HG02588 (cell line): ENCODE data around the gene SLC39A7.
A peak's percentile ranks its signal among the peaks of the same experiment; 100 is the strongest.

Experiments used
- ATAC-seq: cut with Tn5 transposase; IDR thresholded peaks from one replicate; pipeline ENCODE4 v1.9.1; 2021; ENCODE audit warnings: mild to moderate bottlenecking, moderate library complexity; ENCODE audit not compliant: unreplicated experiment

Gene SLC39A7

DNA sequence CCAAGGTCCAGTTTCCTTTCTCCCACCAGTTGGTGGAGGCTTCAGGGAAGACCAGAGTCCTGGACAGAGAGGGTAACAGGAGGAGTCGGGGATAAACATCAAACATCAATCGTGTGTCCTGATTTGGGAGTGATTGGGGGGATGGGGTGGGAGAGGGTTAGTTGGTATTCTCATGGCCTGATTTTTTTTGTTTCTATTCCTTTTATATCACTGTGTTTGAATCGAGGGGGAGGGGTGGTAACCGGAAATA lies 3.4 kb downstream of the SLC39A7 start:
- no peak for ATAC-seq

GRCh38 chr6:33204415-33205190 lies 3.9 kb downstream of the SLC39A7 start, which contains the start of gene HSD17B8:
HSD17B8 (plus strand) TSS chr6:33204655; CDS start chr6:33204669, 14 bp downstream.
- ATAC-seq = peak; percentile 50

DNA sequence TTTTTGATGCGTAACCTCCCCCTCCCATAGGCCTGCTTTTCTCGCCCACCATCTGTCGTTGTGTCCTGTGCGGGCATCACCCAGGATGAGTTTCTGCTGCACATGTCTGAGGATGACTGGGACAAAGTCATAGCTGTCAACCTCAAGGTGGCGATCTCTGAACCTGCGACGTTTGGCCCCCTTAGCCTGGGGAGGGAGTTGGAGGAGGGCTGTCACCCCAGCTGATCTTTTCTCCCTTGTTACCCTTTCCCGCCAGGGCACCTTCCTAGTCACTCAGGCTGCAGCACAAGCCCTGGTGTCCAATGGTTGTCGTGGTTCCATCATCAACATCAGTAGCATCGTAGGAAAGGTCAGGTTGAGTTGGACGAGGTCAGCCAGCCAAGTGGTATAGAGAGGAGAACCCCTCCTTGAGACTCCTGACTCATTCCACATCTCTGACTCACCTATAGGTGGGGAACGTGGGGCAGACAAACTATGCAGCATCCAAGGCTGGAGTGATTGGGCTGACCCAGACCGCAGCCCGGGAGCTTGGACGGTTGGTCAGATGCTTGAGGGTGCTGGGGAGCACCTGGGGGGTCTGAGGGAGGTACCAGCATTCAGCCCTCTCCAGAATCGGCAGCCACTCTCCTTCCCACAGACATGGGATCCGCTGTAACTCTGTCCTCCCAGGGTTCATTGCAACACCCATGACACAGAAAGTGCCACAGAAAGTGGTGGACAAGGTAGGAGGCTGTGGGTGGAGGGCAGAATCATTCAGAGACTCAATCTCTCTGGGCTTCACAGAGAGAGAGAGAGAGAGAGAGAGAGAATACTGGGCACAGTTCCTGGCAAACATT lies 4.7 kb downstream of the SLC39A7 start:
- no peak for ATAC-seq

DNA sequence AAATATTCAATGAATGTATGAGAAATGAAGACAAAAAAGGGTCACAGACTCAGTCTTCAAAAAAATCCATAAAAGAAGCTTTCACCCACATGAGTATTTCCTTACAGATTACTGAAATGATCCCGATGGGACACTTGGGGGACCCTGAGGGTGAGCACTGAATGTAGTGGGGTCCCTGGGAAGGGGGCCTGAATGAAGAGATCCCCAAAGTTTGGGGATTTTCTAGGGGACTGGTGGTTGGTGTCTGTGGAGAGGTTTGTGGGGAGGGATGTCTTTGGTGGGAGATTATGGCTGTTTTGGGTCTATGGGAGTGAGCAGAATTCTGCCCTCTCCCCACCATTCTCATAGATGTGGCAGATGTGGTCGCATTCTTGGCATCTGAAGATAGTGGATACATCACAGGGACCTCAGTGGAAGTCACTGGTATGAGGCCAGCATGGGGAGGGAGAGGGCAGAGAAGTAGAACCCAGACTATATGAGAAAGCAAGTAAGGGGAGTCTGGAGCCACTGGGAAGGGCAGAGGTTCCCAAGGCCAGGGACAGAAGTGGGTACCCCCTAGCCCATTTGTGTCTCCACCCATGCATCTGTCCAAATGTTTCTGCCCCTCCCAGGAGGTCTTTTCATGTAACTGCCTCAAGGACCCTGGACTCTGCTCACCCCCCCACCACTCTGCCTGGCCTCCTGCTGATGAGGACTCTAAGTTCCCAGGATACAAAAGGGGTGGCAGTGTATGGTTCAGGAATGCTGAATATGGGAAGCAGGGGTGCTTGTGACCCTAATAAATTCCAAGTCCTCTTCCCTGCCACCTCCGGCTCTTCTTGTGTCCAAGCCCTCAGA lies 5.6 kb downstream of the SLC39A7 start:
- no peak for ATAC-seq

- ATAC-seq = no peak
Measured at GRCh38 chr6:33206864-33207551, 6.3 kb downstream of the SLC39A7 start.

DNA sequence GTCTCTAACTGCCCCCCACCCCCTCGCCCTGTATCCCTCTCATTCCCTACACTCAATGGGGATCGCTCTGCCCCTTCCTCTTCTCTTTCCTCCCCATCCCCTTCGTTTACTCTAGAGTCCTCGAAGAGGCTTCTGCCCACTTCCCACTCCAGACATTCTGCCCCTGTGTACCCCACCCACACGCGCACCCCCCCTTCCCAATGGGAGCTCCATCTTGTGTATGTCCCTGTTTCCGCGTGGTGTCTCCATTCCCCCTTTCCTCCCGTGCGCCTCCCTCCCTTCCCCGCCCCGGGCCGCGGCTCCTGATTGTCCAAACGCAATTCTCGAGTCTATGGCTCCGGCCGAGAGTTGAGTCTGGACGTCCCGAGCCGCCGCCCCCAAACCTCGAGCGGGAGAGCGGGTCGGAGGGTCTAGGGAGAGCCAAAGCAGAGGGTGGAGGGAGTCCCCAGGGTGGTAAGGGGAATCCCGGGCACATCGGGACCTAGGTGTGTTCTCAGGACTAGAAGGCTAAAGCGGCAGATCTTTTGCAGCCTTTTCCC lies 7.0 kb downstream of the SLC39A7 start:
- ATAC-seq = no peak

- no peak for ATAC-seq
Measured at GRCh38 chr6:33208091-33208967, 7.7 kb downstream of the SLC39A7 start, which contains the start of gene RING1. RING1 (plus strand) TSS chr6:33208500; CDS start chr6:33208823, 323 bp downstream.

- ATAC-seq = no peak
Measured at GRCh38 chr6:33209856-33210255, 9.2 kb downstream of the SLC39A7 start.

DNA sequence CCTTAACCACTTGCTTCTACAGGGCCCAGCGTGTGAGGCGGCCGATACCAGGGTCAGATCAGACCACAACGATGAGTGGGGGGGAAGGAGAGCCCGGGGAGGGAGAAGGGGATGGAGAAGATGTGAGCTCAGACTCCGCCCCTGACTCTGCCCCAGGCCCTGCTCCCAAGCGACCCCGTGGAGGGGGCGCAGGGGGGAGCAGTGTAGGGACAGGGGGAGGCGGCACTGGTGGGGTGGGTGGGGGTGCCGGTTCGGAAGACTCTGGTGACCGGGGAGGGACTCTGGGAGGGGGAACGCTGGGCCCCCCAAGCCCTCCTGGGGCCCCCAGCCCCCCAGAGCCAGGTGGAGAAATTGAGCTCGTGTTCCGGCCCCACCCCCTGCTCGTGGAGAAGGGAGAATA lies 10.5 kb downstream of the SLC39A7 start:
- no peak for ATAC-seq

GRCh38 chr6:33211666-33212422 lies 11.2 kb downstream of the SLC39A7 start:
- ATAC-seq = no peak

DNA sequence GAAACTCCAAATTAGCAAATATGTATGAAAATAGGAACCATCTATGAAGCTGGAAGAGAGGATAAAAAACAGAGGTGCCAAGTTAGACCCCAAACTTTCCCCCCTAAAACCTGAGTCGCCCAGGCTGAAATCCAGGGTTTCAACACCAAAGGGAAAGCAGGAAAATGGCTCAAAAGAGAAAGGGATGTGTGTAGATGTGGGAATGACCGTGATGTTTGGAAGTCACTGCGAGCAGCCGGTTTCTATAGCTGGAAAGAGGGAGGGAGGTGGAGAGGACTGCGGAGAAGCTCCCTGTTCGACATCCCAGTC lies 12.1 kb downstream of the SLC39A7 start:
- no peak for ATAC-seq

- no peak for ATAC-seq
Measured at GRCh38 chr6:33213166-33213988, 12.7 kb downstream of the SLC39A7 start.

DNA sequence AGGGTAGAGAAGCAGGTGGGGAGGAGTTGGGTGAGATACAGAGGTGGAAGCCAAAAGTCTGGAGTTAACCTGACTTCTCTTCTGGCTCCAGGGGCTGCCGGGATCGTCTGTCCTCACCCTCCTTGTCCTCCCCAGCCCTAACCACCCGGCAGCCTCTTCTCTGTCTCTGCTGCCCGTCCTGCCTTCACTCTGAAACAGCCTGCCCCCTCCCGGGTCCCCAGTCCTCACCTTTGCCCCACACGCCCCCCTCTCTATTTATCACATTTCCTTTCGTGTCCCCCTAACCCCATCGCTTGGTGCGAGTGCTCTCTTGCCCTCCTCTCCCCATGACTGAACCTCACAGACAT lies 13.3 kb downstream of the SLC39A7 start:
- ATAC-seq = no peak

DNA sequence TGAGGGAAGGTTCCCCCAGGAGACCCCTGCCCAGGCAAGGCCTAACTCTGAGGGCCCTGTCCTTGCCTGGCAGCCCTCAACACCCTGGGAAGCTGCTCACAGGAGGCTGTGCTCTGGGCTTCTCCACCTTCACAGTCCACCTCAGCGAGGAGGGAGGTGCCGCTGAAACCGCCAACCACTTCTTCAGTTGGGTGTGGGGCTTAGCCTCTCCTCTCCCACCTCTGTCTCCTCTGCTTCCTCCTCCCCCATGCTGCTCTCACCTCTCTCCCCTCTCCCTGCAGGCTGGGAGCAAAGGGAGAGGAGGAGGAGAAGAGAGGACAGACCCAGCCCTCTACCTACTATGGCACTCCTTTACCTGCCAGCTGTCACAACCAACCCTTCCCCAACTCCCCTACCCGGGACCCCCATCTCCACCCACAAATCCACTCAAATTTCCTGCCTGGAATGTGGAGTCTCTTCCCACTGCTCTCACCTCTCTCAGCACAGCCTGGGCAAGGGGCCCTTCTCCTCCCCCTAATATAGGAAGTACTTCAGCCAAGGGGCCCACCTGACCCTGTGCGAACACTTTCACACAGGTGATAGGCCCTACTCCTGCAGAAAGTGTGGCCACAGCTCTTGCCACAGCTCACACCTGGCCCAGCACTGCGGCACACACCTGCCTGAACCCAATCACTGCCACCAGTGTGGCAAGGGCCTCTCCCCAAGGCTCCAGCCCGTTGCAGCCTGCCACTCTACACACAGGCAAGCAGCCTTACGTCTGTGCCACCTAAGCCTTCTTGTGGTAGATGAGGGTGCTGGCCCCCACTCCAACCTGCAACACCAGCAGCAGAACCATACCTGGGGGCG lies 14.8 kb downstream of the SLC39A7 start:
- no peak for ATAC-seq

DNA sequence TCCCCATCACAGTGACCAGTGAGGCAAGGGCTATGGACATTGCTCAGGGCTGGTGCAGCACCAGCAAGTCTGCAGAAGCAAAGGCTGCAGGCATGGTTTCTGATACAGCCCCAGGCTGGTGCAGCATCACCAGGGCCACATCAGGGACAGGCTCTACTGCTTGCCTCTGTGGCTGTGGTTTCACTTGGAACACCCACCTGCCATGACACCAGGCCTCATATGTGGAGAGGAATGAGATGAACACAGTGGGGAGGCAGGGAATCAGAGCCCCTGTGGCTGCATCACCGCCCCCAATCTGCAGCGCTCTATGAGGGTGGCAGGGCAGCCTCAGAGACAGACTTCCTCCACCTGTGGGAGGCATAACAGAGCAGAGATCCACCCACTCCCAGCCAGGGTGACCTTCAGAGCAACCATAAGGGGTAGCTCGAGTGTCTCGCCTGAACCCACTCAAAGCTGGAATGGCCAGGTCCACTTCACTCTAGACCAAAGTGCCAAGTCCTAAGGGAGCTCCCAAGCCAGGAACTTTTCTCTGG lies 15.5 kb downstream of the SLC39A7 start:
- ATAC-seq = no peak

DNA sequence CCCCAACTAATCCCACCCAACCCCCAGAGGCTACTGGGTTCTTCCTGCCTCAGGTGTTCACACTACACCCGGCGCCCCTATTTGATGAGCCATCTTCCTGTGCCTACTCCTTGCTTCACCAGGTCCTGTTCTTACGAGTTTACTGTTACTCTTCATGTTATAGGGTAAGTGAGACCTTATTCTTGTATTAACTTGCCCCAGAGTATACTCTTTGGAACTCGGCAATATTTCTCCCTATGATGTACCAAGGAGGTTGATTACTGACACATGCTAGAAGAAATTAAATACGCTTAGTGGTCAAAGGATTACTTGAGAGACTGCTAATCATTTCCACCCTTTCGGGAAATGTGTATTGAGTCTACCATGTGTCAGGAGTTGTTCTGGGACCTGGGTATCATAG lies 16.6 kb downstream of the SLC39A7 start:
- no peak for ATAC-seq

GRCh38 chr6:33217681-33218080 lies 17.0 kb downstream of the SLC39A7 start:
- ATAC-seq = no peak
